Measurements from ENCODE around the gene ARHGAP29.

ARHGAP29 gene

GRCh38 chr1:94270801-94271203 is 33.4 kb upstream of the ARHGAP29 start:
- no peak overlapping the region for H3K4me3 ChIP-seq (ENCODE audit: low read depth, low read length)
- ChIA-PET POLR2A (no interaction called here), CTCF (interaction anchor here (0.8 to 1.7 kb wide), 4 partner anchors 9 to 225 kb away, joined by 3 to 6 read pairs (median 3); no protein-coding TSS in a partner anchor)
- TF ChIP-seq, protein P1, sequence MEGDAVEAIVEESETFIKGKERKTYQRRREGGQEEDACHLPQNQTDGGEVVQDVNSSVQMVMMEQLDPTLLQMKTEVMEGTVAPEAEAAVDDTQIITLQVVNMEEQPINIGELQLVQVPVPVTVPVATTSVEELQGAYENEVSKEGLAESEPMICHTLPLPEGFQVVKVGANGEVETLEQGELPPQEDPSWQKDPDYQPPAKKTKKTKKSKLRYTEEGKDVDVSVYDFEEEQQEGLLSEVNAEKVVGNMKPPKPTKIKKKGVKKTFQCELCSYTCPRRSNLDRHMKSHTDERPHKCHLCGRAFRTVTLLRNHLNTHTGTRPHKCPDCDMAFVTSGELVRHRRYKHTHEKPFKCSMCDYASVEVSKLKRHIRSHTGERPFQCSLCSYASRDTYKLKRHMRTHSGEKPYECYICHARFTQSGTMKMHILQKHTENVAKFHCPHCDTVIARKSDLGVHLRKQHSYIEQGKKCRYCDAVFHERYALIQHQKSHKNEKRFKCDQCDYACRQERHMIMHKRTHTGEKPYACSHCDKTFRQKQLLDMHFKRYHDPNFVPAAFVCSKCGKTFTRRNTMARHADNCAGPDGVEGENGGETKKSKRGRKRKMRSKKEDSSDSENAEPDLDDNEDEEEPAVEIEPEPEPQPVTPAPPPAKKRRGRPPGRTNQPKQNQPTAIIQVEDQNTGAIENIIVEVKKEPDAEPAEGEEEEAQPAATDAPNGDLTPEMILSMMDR (IDR thresholded peaks at IDR 0.05; ENCODE audit: insufficient read depth, low read length, missing control alignments): no peak
- no peak for DNase-seq (ENCODE audit: low read depth, low spot score)

- H3K4me3 ChIP-seq (ENCODE audit: low read depth, low read length): no peak overlapping the region
Observed at GRCh38 chr1:94269921-94270320, 32.5 kb upstream of the ARHGAP29 start.

GRCh38 chr1:94265906-94266305 is 28.5 kb upstream of the ARHGAP29 start:
- ChIA-PET CTCF (no interaction called here), POLR2A (no interaction called here)
- H3K4me3 ChIP-seq (ENCODE audit: low read depth, low read length): no peak overlapping the region
- DNase-seq (ENCODE audit: low read depth, low spot score): no peak
- TF ChIP-seq, protein P1 (IDR thresholded peaks at IDR 0.05; ENCODE audit: insufficient read depth, low read length, missing control alignments): no peak

More at GRCh38 chr1:94269921-94270320, 32.5 kb upstream of the ARHGAP29 start:
- ChIA-PET CTCF (interaction anchor here (1.0 kb wide), 1 partner anchor 11 kb away, joined by 3 read pairs; no protein-coding TSS in a partner anchor), POLR2A (no interaction called here)
- DNase-seq (ENCODE audit: low read depth, low spot score): no peak
- TF ChIP-seq, protein P1 (IDR thresholded peaks at IDR 0.05; ENCODE audit: insufficient read depth, low read length, missing control alignments): no peak

DNA sequence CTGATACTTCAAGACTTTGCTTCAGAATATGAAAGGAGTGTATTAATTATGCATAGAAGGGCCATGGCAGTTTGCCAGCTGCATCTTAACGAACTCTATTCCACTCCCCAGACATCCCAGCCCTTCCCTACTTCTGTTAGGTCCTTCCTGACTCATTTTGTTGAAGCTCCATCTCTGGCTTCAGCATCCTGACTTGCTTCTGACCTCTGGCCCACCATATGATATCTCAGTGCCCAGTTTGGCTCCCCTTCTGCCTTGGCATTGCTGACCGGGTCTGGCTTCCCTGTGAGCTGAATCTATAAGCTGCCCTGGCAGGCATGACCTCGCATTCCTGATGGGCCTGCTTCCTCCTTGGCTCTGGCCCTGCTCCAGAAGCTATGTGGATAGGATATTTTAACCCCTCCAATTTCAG is 27.6 kb upstream of the ARHGAP29 start:
- H3K4me3 ChIP-seq (ENCODE audit: low read depth, low read length): no peak overlapping the region
- TF ChIP-seq, protein P1 (IDR thresholded peaks at IDR 0.05; ENCODE audit: insufficient read depth, low read length, missing control alignments): no peak
- POLR2A ChIA-PET: no interaction called here
- CTCF ChIA-PET: no interaction called here
- DNase-seq (ENCODE audit: low read depth, low spot score): no peak

DNA sequence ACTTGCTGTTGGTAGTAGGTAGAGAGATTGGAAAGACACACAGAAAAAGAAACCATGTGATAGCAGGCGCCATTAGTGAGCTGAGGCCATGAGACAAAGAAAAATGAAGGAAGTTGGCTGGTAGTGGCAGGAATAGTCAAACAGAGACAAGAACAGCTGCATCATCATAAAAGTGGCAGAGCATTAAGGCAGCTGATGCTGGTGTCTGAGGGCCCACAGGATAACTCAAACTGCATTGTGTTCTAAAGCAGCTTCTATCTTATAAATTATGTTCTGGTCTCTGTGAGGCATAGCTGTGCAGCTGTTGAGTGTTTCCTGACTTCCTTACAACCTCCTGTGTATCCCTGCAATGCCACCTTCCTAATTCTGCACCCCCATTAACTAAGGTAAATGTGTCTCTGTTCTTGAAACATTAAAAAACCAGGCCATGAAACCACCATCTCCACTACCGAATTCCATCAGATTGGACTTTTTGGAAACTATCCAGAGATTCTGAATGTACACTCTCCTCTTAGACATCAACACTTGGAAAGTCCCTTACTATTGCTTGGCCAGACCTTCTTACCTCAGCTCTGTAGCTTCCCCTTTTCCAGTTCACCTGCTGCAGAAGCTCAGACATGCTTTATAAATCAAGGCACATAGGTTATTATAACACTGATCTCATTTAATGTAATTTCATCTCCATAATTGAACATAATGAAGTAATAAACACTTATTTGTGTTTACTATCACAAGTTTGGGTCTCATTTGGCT is 23.4 kb upstream of the ARHGAP29 start:
- no peak overlapping the region for H3K4me3 ChIP-seq (ENCODE audit: low read depth, low read length)
- ChIA-PET CTCF (no interaction called here), POLR2A (interaction anchor here (0.7 kb wide), 1 partner anchor 65 kb away, joined by 3 read pairs; no protein-coding TSS in a partner anchor)
- TF ChIP-seq, protein P1 (IDR thresholded peaks at IDR 0.05; ENCODE audit: insufficient read depth, low read length, missing control alignments): no peak
- no peak for DNase-seq (ENCODE audit: low read depth, low spot score)

DNA sequence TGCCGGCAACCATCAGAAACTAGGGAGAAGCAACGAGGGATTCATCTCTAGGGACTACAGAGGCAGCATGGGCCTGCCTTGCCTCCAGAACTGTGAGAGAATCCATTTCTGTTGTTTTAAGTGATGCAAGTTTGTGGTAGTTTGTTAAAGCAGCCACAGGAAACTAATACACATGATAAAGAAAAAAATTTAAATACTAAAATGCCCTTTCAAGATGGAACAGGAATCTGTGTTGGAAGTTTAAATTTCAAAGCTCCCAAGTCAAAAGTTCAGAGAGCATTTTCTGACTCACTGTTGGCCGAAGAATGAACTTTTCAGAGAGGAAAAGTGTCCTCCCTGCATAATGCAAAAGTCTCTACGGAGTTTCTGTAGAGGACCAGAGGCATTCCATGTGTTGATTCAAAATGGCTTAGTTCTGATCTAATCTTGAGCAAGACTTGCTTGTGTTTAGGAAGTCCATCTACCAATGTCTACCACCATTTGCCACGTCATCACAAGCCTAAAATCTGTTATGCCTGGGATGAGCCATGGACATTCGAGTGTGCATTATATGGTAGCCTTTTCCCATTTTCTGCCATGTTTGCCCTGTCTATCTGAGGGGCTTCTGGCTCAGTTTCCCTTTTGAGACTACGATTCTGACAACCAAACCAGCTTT is 22.4 kb upstream of the ARHGAP29 start:
- no peak for DNase-seq (ENCODE audit: low read depth, low spot score)
- POLR2A ChIA-PET: interaction anchor here (1.0 kb wide), 1 partner anchor 12 kb away, joined by 3 read pairs; no protein-coding TSS in a partner anchor
- TF ChIP-seq, protein P1 (IDR thresholded peaks at IDR 0.05; ENCODE audit: insufficient read depth, low read length, missing control alignments): no peak
- H3K4me3 ChIP-seq (ENCODE audit: low read depth, low read length): no peak overlapping the region
- CTCF ChIA-PET: no interaction called here

All from AG04449 (cell line).